Left lobe of liver (tissue), 2 donors: ENCODE measurements around the gene ZNF236. TPM values are rescaled to one million over a fixed set of nuclear protein-coding genes. Genes with fewer than 3 reads are reported as not detected.
"Not testable (repeated sequence)": the region's sequence is repeated elsewhere in the genome, so short reads cannot be mapped to it uniquely, and the experiment has no call there.

ENCODE experiments used
- ATAC-seq: fragments of 200-7000 bp; cut with Tn5 transposase; one replicate; pipeline ENCODE4 v1.9.1; 2020; ENCODE audit warnings: mild to moderate bottlenecking, moderate library complexity
- DNase-seq: peaks from one replicate; pipeline ENCODE4 v3.0.0-alpha.2; 2020; ENCODE audit warnings: low spot score
- total RNA-seq: library from RNA; stranded (reverse); gene quantifications from one replicate; pipeline ENCODE4 v1.2.1, GENCODE V29; 2021
- donor health status: DM: no; HTN: no; CAD: no; lungs with moderate emphysema.
- donor health status: DM: no; HTN: yes; CAD: no.

The ZNF236 gene
- total RNA-seq = 6.2 TPM

GRCh38 chr18:76822506-76823160, at the start of gene ZNF236:
TSS of gene ZNF236 (plus strand) at chr18:76822557. CDS start at chr18:76822608, 51 bp downstream.
- DNase-seq (peak; percentile 74), ATAC-seq (peak; percentile 84)

- DNase-seq (no peak), ATAC-seq (no peak)
Measured at GRCh38 chr18:76772665-76773064, 49.7 kb upstream of the ZNF236 start.

GRCh38 chr18:76777036-76777435, 45.3 kb upstream of the ZNF236 start:
- ATAC-seq, DNase-seq: not testable (repeated sequence)

- ATAC-seq (no peak), DNase-seq (no peak)
Measured at GRCh38 chr18:76783786-76784484, 38.4 kb upstream of the ZNF236 start.

GRCh38 chr18:76785872-76786271, 36.5 kb upstream of the ZNF236 start:
- ATAC-seq (no peak), DNase-seq (no peak)

GRCh38 chr18:76788571-76789317, 33.6 kb upstream of the ZNF236 start:
- ATAC-seq (no peak), DNase-seq (no peak)

GRCh38 chr18:76791106-76791505, 31.3 kb upstream of the ZNF236 start:
- ATAC-seq (no peak), DNase-seq (no peak)

GRCh38 chr18:76791642-76792041, 30.7 kb upstream of the ZNF236 start:
- ATAC-seq (no peak), DNase-seq (no peak)

GRCh38 chr18:76794326-76794725, 28.0 kb upstream of the ZNF236 start:
- DNase-seq (no peak), ATAC-seq (no peak)

GRCh38 chr18:76801567-76802505, 20.5 kb upstream of the ZNF236 start:
- ATAC-seq (peak; percentile 97), DNase-seq (peak; percentile 66)

- DNase-seq = no peak
- no peak for ATAC-seq
Measured at GRCh38 chr18:76803413-76803812, 18.9 kb upstream of the ZNF236 start.

- peak; percentile 61 for DNase-seq
- peak; percentile 84 for ATAC-seq
Measured at GRCh38 chr18:76803814-76804213, 18.5 kb upstream of the ZNF236 start.

GRCh38 chr18:76805221-76805620, 17.1 kb upstream of the ZNF236 start:
- no peak for DNase-seq
- ATAC-seq = no peak

GRCh38 chr18:76806301-76806700, 16.1 kb upstream of the ZNF236 start:
- DNase-seq = no peak
- no peak for ATAC-seq

GRCh38 chr18:76808561-76808960, 13.8 kb upstream of the ZNF236 start:
- no peak for ATAC-seq
- no peak for DNase-seq

GRCh38 chr18:76811530-76811929, 10.8 kb upstream of the ZNF236 start:
- not testable (repeated sequence) for ATAC-seq, DNase-seq

GRCh38 chr18:76814256-76814655, 8.1 kb upstream of the ZNF236 start:
- no peak for DNase-seq
- no peak for ATAC-seq

- ATAC-seq = no peak
- DNase-seq = no peak
Measured at GRCh38 chr18:76816127-76816526, 6.2 kb upstream of the ZNF236 start.

GRCh38 chr18:76817888-76818611, 4.3 kb upstream of the ZNF236 start:
- ATAC-seq = no peak
- no peak for DNase-seq
